WERI-Rb-1 (cell line): ENCODE measurements around the gene NR2F1.

Experiments
- DNase-seq: peaks from one replicate; pipeline ENCODE4 v3.0.0-alpha.2; 2020
- H3K27ac ChIP-seq: fragments of 250-450 bp; sonication (Bioruptor Pico); 2 replicates; pipeline ENCODE4 v1.5.1; 2020; ENCODE audit warnings: mild to moderate bottlenecking, moderate library complexity
- H3K27me3 ChIP-seq: fragments of 250-450 bp; sonication (Bioruptor Pico); 2 replicates; pipeline ENCODE4 v1.5.1; 2021; ENCODE audit warnings: mild to moderate bottlenecking, low read depth, moderate library complexity; ENCODE audit not compliant: insufficient read depth, severe bottlenecking
- H3K36me3 ChIP-seq: fragments of 250-450 bp; sonication (Bioruptor Pico); 2 replicates; pipeline ENCODE4 v1.5.1; 2020; ENCODE audit warnings: mild to moderate bottlenecking, moderate library complexity
- H3K4me3 ChIP-seq: 2 replicates; pipeline ENCODE4 v1.5.1; 2011; ENCODE audit warnings: low read depth, mild to moderate bottlenecking, control low read depth, low read length
- H3K9me3 ChIP-seq: fragments of 250-450 bp; sonication (Bioruptor Pico); 2 replicates; pipeline ENCODE4 v1.5.1; 2021; ENCODE audit warnings: mild to moderate bottlenecking, moderate library complexity; ENCODE audit not compliant: severe bottlenecking
- CTCF ChIP-seq: IDR thresholded peaks from 2 replicates; pipeline ENCODE4 v1.5.1; 2011; ENCODE audit warnings: low read depth, mild to moderate bottlenecking, control low read depth, inconsistent platforms, low read length

Gene NR2F1

DNA sequence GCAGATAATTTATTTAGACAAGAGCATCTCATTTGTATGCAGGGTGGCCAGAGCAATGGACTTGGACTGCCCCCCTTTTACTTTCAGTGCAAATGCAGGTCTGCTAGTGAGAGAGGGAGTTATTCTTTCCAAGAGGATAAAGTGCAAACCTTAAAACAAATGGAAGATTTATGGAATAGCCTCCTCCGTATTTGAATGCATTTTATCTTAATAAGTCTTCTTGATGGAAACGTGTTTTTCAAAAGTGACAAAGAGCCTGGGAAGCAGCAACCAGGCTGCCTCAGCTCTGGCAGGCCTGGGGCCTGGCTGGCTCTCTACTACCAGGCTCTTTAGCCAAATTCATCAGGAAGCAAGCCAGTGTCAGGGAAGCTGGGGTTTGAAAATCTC, 6.8 kb downstream of the NR2F1 start:
- no peaks in the 10 kb centered on the region for H3K9me3 ChIP-seq
- H3K27me3 ChIP-seq, result no peaks in the 10 kb centered on the region
- no peak for TF ChIP-seq CTCF
- H3K36me3 ChIP-seq, result no peaks in the 10 kb centered on the region; the same call in 1 of the 2 replicates
- DNase-seq, result no peak
- no peak overlapping the region for H3K4me3 ChIP-seq
- H3K27ac ChIP-seq, result no peak overlapping the region

DNA sequence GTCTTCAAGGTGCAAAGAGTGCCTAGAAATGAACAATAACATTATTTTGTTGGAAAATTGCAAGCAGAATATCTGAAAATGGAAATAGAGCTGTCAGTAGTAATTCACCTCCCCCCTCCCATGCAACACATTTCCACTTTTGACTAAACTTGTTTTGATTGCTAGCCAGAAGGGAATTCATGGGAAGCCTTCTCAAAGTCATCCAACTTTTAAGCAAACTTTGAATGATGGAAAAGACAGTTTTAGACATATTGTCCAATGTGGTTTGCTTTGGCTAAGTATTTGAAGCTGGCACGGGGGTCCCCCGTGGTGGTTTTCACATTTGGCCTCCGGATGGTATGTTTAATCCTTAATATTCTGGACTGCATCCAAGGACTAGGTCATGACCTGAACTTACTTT, 7.5 kb downstream of the NR2F1 start:
- TF ChIP-seq CTCF, result no peak
- Histone ChIP-seq H3K27me3 (no peaks in the 10 kb centered on the region), H3K4me3 (no peak overlapping the region), H3K27ac (no peak overlapping the region), H3K36me3 (no peaks in the 10 kb centered on the region; the same call in 1 of the 2 replicates), H3K9me3 (no peaks in the 10 kb centered on the region)
- no peak for DNase-seq

DNA sequence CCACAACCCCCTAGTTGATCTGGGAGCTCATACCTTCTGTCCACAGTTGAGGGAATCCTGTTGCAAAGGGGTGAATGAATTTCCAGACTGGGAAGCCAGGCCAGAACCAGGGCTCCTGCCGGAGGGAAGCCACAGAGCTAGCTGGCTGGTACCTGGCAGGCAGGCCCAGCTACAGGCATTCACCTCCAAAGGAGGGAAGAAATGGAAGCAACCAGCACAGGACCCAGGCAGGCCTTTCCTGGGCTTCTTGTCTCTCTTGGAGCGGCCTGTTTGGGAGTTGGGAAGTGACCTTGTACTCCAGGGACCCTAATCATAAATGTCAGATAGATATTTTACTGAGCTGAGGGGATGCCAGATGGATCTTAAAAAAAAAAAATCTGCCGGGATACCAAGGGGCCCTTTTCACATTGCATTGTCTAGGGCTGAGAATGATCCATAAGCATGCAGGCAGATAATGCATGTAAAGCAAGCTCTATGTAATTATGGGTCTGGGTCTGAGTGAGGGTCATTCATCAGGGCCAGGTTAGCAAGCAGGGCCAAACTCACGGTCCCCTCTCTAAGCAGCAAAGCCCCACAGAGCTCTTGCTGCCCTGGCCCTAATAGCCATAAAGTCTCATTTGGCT, 8.4 kb downstream of the NR2F1 start:
- TF ChIP-seq CTCF, result no peak
- H3K36me3 ChIP-seq, result no peaks in the 10 kb centered on the region; the same call in 1 of the 2 replicates
- no peaks in the 10 kb centered on the region for H3K27me3 ChIP-seq
- DNase-seq, result no peak
- no peak overlapping the region for H3K4me3 ChIP-seq
- H3K9me3 ChIP-seq, result no peaks in the 10 kb centered on the region
- H3K27ac ChIP-seq, result no peak overlapping the region

DNA sequence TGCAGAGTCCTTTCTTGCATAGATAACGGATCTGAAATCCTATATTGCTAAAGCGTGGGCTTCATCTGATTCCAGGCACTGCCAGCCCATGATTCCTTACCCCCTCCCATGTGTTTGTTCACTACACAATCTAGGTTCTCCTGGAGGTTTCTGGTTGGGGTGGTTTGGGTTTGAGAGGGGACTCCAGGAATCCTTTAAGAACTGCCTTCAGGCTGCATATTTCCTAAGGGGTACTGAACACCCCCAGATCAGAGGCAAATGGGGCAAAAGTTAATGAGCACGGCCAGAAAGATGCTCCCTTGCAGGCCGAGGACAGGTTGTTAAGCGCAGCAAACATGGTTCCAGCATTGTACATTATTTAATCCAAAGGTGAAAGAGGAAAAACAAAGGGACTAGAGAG, 9.9 kb downstream of the NR2F1 start:
- Histone ChIP-seq H3K4me3 (no peak overlapping the region), H3K27ac (no peak overlapping the region), H3K9me3 (no peaks in the 10 kb centered on the region), H3K27me3 (no peaks in the 10 kb centered on the region), H3K36me3 (no peaks in the 10 kb centered on the region; the same call in 1 of the 2 replicates)
- TF ChIP-seq CTCF, result no peak
- no peak for DNase-seq

DNA sequence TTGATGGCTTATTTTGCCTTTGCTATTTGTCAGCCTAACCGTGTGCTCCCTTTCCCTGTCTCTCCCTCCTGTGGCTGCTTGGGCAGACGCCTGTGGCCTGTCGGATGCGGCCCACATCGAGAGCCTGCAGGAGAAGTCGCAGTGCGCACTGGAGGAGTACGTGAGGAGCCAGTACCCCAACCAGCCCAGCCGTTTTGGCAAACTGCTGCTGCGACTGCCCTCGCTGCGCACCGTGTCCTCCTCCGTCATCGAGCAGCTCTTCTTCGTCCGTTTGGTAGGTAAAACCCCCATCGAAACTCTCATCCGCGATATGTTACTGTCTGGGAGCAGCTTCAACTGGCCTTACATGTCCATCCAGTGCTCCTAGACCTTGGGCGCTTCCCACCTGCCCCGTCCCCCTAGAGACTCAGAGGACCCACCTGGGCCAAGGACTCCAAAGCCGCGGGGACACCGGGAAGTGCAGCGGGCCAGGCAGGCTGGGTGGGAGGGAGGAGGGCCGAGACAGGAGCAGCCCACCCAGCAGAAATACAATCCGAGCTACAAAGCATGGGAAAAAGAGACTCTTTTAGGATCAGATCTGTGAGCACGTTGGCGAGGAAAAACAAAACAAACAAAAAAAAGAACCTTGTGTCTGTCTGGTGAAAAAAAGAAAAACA, 10.6 kb downstream of the NR2F1 start:
- no peak overlapping the region for H3K27ac ChIP-seq
- H3K9me3 ChIP-seq, result no peaks in the 10 kb centered on the region
- no peak overlapping the region for H3K4me3 ChIP-seq
- H3K36me3 ChIP-seq, result no peaks in the 10 kb centered on the region; the same call in 1 of the 2 replicates
- no peak for TF ChIP-seq CTCF
- DNase-seq, result no peak
- H3K27me3 ChIP-seq, result no peaks in the 10 kb centered on the region
